Amniotic stem cell (primary cell): Measurements from ENCODE around the gene CDH8.

Experiments
- DNase-seq: peaks from one replicate; lab custom pipeline; 2025; lab: John Stamatoyannopoulos, UW

The CDH8 gene, protein sequence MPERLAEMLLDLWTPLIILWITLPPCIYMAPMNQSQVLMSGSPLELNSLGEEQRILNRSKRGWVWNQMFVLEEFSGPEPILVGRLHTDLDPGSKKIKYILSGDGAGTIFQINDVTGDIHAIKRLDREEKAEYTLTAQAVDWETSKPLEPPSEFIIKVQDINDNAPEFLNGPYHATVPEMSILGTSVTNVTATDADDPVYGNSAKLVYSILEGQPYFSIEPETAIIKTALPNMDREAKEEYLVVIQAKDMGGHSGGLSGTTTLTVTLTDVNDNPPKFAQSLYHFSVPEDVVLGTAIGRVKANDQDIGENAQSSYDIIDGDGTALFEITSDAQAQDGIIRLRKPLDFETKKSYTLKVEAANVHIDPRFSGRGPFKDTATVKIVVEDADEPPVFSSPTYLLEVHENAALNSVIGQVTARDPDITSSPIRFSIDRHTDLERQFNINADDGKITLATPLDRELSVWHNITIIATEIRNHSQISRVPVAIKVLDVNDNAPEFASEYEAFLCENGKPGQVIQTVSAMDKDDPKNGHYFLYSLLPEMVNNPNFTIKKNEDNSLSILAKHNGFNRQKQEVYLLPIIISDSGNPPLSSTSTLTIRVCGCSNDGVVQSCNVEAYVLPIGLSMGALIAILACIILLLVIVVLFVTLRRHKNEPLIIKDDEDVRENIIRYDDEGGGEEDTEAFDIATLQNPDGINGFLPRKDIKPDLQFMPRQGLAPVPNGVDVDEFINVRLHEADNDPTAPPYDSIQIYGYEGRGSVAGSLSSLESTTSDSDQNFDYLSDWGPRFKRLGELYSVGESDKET

GRCh38 chr16:62036101-62036801, at the start of gene CDH8:
CDH8 (minus strand) TSS chr16:62036438; CDS start chr16:62021403, 15,035 bp downstream.
- DNase-seq: no peak

DNA sequence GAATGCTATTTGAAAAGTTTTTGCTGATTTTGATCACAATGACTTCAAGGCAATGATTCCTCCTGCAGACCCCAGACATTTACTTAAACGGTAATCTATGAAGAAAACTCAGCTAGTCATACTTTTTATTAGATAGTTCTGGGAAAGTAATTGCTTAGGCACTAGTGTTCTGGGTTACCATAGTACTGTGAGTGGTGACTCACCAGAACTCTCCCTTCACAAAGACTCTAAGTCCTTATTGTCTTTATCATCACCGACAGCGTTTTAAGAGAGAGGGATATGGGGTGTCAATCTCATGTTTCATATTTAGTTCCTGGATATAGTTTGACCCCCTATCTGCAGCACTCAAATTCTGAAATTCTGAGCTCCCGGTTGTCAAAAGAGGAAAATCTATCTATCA, 43.0 kb upstream of the CDH8 start:
- DNase-seq: no peak

- no peak for DNase-seq
Observed at GRCh38 chr16:62077998-62078397, 41.8 kb upstream of the CDH8 start.

- DNase-seq: no peak
Observed at GRCh38 chr16:62076886-62077285, 40.6 kb upstream of the CDH8 start.

DNA sequence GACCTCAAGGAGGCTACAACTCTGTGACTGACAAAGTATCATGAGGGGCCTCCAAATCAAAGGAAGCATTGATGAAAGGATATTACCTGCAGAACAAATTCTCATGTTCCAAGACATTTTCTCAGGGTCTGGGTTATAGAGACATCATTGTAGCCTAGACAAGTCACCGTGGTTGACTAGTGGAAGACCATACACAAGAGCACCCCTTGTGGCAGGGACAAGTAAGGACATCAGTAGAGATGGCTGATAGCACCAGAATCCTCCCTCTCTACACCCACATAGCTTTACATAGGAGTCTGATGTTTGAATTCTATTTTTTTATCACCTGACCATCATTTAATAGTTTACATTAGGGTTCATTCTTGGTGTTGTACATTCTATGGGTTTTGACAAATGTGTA, 32.5 kb upstream of the CDH8 start:
- no peak for DNase-seq

DNA sequence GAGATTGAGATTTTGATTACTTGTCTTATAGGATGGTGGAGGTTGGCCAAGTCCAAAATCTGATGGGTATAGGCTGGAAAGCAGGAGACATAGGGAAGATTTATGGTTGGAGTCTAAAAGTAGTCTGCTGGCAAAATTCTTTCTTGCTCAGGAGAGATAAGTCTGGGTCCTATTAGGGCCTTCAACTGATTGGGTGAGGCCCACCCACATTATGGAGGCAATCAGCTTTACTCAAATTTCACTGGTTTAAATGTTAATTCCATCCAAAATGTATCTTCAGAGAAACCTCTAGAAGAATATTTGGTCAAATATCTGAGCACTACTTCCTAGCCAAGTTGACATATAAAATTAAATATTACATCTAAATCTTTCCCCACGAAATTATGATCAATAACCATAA, 31.7 kb upstream of the CDH8 start:
- no peak for DNase-seq

DNA sequence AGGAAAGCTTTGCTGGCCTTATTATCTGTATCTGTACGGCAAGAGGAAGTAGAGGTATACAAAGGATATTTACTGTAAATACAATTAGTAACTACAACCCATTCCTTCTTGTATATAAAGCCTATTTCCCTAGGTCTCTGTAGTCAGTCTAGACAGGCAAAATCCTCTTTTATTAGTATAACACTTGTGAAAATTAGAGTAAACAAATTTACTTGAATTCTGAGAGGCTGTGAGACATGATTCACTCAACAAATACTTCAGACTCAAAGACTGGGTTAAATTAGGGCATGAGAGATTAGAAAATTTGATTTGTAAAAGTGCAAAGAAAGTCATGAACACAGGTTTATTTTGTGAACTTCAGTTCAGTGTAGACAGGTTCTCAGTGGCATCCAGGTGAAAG, 30.9 kb upstream of the CDH8 start:
- no peak for DNase-seq

DNA sequence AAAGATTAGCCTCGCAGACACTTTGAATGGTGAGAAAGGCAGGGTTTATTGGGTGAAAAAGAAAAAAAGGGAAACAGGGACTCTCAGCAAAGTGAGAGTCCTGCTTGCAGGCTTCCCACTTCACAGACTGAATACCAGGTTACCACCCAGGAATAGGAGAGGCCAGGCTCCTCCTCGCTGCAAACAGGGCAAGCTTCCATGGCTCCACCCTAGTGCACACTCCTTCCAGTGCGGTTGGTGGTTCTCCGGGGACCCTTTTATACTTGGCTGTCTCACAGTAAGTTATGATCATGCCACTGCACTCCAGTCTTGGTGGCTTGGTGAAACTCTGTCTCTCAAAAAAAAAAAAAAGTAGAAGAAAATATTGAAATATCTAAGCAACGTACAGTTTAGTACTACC, 30.5 kb upstream of the CDH8 start:
- no peak for DNase-seq

DNA sequence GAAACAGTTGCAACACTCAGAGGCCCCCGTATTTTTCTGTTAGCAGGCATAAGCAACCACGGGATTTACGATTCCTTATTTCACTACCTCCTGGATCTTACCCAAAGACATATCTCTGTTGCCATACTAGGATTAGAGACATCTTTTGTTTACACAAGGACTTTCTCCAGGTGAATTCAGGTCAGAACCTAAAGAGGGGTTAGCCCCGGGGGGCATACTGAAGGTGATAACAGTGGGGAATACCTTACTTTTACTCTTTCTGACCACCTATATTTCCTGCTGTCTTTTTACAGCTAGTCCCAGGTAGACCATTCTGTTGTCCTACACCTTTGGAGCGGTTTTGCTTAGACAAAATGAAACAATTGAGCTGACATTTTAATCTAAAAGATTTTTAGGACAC, 27.9 kb upstream of the CDH8 start:
- DNase-seq: no peak

DNA sequence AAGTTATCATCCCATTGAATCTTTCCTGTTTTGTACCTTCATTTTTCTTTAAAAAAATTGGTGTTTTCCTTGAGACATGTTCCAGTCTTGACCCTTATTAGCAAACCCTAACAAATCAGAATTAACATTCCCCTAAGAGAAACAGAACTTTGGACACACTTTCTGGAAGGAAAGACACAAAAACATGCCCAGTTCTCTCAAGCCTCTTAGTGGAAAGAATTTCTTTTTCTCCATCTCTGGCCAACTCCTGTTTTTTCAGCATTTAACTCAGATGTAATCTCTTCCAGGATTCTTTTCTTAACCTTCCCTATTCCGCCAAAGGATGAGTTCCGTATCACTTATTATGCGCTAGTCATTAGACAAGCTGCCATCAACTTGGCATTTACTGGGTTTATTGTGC, 23.9 kb upstream of the CDH8 start:
- DNase-seq: no peak

DNA sequence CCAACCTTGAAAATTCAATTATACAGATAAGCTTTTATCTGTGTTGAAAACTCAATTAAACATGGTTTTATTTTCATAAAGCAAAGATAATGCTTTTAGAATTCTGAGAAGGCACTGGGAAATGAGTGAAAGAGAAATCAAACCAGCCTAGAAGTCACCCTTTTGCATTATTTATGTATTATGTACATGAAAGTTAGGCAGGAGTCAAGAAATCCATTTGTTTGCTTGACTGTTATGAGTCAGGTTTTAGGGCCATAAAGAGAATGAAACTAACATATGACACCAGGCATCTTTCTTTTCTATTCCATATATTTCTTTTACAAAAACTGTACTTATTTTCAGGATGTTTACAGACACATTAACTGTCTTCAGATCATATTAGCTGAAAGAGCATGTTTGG, 23.3 kb upstream of the CDH8 start:
- DNase-seq: no peak

GRCh38 chr16:62058412-62058811, 22.2 kb upstream of the CDH8 start:
- no peak for DNase-seq

- no peak for DNase-seq
Observed at GRCh38 chr16:62051942-62052341, 15.7 kb upstream of the CDH8 start.

- DNase-seq: no peak
Observed at GRCh38 chr16:62050793-62051192, 14.6 kb upstream of the CDH8 start.

DNA sequence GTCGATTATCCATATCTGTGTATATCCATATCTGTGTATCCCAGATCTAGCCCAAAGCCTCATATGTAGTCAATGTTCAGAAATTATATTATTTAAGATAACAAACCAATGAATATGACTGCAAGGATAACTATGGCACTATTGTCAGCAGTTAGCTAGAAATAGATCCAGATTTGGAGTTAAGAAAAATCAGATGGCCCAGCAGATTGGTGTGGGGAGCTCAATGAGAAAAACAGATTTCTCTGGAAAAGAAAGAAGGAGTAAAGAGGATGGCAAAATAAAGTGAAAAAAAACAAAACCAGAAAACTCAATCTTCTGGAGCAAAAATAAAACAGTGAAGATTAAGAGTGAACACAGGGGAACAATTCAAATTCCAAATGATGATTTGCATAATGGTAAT, 10.6 kb upstream of the CDH8 start:
- no peak for DNase-seq

GRCh38 chr16:62041401-62041800, 5.2 kb upstream of the CDH8 start:
- no peak for DNase-seq

DNA sequence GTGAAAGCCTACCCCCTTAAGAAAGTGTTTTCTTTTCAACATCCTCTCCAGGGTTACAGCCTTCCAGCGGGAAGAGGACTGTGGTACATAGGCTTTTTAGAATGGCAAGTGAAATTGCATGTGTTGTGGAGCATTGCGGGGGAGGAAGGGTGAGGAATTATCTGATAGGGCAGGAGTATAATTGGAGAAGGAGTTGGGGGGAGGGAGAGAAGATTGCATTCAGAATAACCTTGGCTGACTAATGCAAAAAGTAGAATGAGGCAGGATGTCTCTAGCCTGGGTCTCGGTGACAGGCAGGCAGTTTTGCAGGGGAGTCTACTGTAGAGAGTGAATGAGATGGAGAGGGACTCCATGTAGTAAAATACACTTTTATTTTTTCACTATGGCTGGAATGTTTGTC, 2.4 kb upstream of the CDH8 start:
- no peak for DNase-seq

DNA sequence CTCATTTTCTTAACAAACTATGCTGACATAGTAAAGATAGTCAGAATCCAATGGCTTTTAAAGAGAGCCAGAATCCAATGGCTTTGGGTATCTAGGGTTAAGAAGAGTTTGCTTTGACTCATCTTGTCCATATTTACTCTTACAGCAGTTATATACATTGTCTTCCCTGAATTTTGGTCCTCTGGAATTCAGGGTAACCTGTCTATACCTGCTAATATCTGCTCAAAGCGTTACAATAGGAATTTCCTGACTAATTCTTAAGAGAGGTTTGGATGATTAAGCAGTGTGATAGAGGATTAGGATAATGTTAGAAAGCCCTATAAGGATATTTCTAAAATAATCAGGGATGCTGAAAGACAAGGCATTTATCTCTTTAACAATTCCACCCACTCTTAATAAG, 2.0 kb upstream of the CDH8 start:
- DNase-seq: no peak

DNA sequence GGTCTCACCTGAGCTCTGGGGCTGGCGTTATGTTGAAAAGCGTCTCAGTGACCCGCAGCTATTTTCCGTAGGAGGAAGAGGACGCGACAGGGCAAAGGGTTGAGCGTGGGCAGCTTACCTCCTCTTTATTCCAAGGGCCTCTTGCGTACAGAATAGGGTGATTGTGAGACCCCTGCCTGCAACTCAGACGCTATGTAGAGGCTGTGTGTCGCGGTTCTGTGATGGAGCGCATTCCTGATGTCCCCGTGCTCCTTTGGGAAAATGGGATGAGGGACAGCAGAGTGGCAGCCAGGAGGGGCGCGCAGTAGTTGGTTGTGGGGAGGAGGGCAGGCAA, 531 bp upstream of the CDH8 start:
- no peak for DNase-seq

DNA sequence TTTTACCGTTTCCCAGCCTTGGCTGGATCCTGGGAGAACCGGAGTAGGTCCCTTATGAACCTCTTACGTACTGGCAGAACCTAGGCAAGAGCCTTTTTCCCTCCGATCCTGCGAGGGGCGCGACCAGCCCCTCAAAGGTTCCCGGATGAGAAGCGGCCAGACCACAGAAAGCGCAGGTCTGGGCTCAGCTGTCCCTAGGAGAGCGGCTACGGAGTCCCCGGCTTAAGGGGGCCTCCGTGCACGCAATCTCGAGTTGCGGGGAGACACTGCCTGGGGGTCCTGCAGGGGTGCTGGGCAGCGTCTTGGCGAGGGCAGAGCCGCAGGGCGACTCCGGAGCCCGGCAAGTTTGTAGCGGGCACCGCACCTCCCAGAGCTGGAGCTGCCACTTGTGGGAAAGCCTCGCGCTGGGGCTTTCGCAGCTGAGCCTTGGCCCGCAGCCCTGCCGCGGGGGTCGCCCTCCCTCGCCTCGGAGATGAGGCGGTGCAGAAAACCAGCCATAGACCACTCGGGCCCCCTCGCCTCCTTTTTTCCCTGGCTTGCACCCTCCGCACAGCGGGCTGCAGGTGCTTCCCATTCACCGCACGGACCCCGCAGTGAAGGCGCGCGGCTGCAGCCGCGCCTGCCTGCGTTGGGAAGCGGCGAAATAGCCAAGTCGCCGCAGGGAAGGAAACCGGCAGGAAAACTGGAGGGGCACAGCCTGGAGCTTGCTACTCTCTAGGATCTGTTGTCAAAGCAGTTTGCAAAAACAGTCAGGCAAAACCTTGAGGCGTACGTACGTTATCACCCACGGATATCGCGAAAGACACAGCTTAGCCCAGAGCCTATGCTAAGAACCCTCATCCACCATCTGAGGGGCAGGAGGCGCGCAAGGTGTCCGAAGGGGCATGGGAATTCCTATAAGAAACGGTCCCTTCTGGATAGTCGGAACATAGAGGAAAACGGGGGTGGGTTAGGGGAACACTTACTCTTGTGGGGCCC, 834 bp downstream of the CDH8 start:
- DNase-seq: no peak

GRCh38 chr16:62034231-62035114, 1.8 kb downstream of the CDH8 start:
- no peak for DNase-seq
